Measurements from ENCODE around the gene MYH11. TPM values are rescaled to one million over a fixed set of nuclear protein-coding genes. Genes with fewer than 3 reads are reported as not detected.
"Not testable (repeated sequence)": the region's sequence is repeated elsewhere in the genome, so short reads cannot be mapped to it uniquely, and the experiment has no call there.

MYH11 gene
- total RNA-seq, 1 donor from 2014 or later: not detected

GRCh38 chr16:15729152-15729551 is 127.7 kb downstream of the MYH11 start:
- TF ChIP-seq CTCF (conservative IDR thresholded peaks at IDR 0.05; ENCODE audit: low read depth, low read length): no peak
- H3K4me3 ChIP-seq (ENCODE audit: low read depth, low read length): no peak overlapping the region
- DNase-seq (ENCODE audit: low read depth): no peak

GRCh38 chr16:15727697-15728096 is 129.1 kb downstream of the MYH11 start:
- not testable (repeated sequence) for DNase-seq (ENCODE audit: low read depth); H3K4me3 ChIP-seq (ENCODE audit: low read depth, low read length)

DNA sequence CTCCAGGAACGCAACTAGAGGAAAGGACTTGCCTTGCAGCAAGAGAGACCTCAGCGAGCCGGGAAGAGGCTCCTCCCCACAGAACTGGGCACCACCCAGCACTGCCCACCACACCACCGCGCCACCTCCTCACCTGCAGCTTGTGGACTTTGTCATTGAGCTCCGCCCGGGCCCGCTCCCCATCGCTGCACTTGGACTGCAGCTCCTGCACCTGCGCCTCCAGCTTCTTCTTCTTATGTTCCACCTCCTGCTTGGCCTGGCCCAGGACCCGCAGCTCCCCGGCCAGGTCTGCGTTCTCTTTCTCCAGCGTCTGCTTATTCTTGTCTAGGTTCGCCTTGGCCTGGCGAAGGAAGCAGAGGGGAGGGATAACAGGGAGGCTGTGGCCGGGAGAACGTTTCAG is 130.1 kb downstream of the MYH11 start:
- DNase-seq (ENCODE audit: low read depth): no peak
- no peak overlapping the region for H3K4me3 ChIP-seq (ENCODE audit: low read depth, low read length)
- no peak for TF ChIP-seq CTCF (conservative IDR thresholded peaks at IDR 0.05; ENCODE audit: low read depth, low read length)

GRCh38 chr16:15725641-15726240 is 131.1 kb downstream of the MYH11 start:
- no peak for DNase-seq (ENCODE audit: low read depth)
- H3K4me3 ChIP-seq (ENCODE audit: low read depth, low read length): no peak overlapping the region
- TF ChIP-seq CTCF (conservative IDR thresholded peaks at IDR 0.05; ENCODE audit: low read depth, low read length): no peak

GRCh38 chr16:15723808-15724207 is 133.0 kb downstream of the MYH11 start:
- no peak overlapping the region for H3K4me3 ChIP-seq (ENCODE audit: low read depth, low read length)
- no peak for TF ChIP-seq CTCF (conservative IDR thresholded peaks at IDR 0.05; ENCODE audit: low read depth, low read length)
- no peak for DNase-seq (ENCODE audit: low read depth)

- no peak overlapping the region for H3K4me3 ChIP-seq (ENCODE audit: low read depth, low read length)
- no peak for TF ChIP-seq CTCF (conservative IDR thresholded peaks at IDR 0.05; ENCODE audit: low read depth, low read length)
- no peak for DNase-seq (ENCODE audit: low read depth)
These were observed 135.8 kb downstream of the MYH11 start for GRCh38 chr16:15721018-15721417.

- TF ChIP-seq CTCF (conservative IDR thresholded peaks at IDR 0.05; ENCODE audit: low read depth, low read length): no peak
- no peak overlapping the region for H3K4me3 ChIP-seq (ENCODE audit: low read depth, low read length)
- no peak for DNase-seq (ENCODE audit: low read depth)
These were observed 140.0 kb downstream of the MYH11 start for GRCh38 chr16:15716694-15717447.

Measured in epithelial cell of proximal tubule (primary cell).